ENCODE results near the gene MBLAC1.

DNA sequence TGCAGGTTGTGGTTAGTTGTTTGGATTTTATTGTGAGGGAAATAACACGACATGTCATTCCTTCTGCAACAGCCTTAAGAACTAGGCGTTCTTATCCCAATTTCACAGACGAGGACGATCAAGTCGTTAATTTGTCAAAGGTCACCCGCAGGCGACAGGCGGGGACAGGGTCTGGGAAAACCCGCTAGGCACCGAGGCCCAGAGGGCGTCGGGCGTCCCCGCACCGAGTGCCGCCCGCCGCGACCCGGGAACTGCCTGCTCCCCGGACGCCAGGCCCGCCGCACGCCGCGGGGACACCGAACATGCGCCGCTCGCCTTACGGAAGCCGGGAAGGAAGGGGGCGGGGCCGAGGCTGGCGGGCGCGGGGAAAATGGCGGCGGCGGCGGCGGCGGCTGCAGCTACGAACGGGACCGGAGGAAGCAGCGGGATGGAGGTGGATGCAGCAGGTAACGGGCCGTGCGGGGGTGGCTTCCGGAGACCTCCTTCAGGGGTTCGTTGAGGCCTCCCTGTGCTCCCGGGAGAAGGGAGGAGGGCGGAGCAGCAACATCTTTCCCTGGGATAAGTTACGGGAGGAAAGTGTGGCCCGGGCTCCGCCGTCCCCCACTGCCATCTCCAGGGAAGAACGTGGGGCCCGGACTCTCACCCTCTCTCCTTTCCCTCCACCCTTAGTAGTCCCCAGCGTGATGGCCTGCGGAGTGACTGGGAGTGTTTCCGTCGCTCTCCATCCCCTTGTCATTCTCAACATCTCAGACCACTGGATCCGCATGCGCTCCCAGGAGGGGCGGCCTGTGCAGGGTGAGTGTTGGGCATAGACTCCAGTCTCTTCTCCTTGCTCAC, 37.9 kb upstream of the MBLAC1 start, which contains the start of gene COPS6:
- TF ChIP-seq, protein P1, sequence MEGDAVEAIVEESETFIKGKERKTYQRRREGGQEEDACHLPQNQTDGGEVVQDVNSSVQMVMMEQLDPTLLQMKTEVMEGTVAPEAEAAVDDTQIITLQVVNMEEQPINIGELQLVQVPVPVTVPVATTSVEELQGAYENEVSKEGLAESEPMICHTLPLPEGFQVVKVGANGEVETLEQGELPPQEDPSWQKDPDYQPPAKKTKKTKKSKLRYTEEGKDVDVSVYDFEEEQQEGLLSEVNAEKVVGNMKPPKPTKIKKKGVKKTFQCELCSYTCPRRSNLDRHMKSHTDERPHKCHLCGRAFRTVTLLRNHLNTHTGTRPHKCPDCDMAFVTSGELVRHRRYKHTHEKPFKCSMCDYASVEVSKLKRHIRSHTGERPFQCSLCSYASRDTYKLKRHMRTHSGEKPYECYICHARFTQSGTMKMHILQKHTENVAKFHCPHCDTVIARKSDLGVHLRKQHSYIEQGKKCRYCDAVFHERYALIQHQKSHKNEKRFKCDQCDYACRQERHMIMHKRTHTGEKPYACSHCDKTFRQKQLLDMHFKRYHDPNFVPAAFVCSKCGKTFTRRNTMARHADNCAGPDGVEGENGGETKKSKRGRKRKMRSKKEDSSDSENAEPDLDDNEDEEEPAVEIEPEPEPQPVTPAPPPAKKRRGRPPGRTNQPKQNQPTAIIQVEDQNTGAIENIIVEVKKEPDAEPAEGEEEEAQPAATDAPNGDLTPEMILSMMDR (IDR thresholded peaks at IDR 0.05) = no peak
- TF ChIP-seq SMAD3 (CRISPR knock-in tag; IDR thresholded peaks at IDR 0.05; ENCODE audit: borderline replicate concordance) (peak; percentile 54; the same call in 1 of the 2 replicates), RELA (CRISPR knock-in tag; IDR thresholded peaks at IDR 0.05; ENCODE audit: borderline replicate concordance) (peak; percentile 79), MXD4 (CRISPR knock-in tag; IDR thresholded peaks at IDR 0.05; ENCODE audit: borderline replicate concordance) (no peak)
- TF ChIP-seq, protein P2, sequence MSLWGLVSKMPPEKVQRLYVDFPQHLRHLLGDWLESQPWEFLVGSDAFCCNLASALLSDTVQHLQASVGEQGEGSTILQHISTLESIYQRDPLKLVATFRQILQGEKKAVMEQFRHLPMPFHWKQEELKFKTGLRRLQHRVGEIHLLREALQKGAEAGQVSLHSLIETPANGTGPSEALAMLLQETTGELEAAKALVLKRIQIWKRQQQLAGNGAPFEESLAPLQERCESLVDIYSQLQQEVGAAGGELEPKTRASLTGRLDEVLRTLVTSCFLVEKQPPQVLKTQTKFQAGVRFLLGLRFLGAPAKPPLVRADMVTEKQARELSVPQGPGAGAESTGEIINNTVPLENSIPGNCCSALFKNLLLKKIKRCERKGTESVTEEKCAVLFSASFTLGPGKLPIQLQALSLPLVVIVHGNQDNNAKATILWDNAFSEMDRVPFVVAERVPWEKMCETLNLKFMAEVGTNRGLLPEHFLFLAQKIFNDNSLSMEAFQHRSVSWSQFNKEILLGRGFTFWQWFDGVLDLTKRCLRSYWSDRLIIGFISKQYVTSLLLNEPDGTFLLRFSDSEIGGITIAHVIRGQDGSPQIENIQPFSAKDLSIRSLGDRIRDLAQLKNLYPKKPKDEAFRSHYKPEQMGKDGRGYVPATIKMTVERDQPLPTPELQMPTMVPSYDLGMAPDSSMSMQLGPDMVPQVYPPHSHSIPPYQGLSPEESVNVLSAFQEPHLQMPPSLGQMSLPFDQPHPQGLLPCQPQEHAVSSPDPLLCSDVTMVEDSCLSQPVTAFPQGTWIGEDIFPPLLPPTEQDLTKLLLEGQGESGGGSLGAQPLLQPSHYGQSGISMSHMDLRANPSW (CRISPR knock-in tag; conservative IDR thresholded peaks at IDR 0.05; ENCODE audit: low read depth) = no peak
- TF ChIP-seq, protein P3, sequence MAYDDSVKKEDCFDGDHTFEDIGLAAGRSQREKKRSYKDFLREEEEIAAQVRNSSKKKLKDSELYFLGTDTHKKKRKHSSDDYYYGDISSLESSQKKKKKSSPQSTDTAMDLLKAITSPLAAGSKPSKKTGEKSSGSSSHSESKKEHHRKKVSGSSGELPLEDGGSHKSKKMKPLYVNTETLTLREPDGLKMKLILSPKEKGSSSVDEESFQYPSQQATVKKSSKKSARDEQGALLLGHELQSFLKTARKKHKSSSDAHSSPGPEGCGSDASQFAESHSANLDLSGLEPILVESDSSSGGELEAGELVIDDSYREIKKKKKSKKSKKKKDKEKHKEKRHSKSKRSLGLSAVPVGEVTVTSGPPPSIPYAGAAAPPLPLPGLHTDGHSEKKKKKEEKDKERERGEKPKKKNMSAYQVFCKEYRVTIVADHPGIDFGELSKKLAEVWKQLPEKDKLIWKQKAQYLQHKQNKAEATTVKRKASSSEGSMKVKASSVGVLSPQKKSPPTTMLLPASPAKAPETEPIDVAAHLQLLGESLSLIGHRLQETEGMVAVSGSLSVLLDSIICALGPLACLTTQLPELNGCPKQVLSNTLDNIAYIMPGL (CRISPR knock-in tag; IDR thresholded peaks at IDR 0.05) = peak; percentile 88; the same call in 1 of the 2 replicates
